ENCODE results near the gene KL. TPM values are rescaled to one million over a fixed set of nuclear protein-coding genes. Genes with fewer than 3 reads are reported as not detected.
A peak's percentile ranks its signal among the peaks of the same experiment; 100 is the strongest.

Gene KL
- total RNA-seq, 6 experiments from 2014 or later = 0.07 TPM; not detected in 5

DNA sequence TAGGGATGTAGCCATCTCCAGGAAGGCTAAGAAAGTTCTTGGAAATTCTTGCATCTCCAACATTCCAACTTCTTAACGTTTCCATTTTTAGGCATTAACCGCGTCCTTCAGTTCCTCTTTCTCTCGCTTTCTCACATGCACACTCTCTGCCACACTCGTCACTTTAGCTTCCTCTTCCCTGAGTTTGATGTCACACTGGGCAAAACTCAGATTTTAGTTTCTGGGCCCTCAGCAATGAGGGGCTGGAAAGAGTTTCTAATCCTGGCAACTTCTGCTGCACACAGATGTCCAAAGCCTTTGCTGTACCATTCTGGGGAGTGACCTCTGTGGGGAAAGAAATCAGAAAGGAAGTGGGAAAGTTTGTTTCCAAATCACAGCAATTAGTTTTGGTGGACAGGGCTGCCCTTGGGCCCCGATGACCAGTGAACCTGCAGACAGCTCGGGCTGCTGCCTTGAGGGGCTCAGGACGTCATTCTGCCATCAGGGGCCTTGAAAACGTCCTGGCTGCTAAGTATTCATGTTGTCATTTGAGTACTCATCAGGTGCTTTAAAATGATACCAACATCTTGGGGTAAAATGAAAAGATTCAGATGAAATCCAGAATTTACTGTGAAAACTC, 89.3 kb downstream of the KL start:
- Mint-ChIP-seq H3K36me3 (ENCODE audit: low read depth) (peaks cover 73% of the 10 kb centered on the region), H3K27ac (no peak overlapping the region), H3K27me3 (ENCODE audit: insufficient read depth) (peaks cover 14% of the 10 kb centered on the region), H3K4me1 (ENCODE audit: low read depth) (peaks cover 63% of the 10 kb centered on the region), H3K4me3 (no peak overlapping the region), H3K9me3 (no peaks in the 10 kb centered on the region)
- TF ChIP-seq, protein P1, sequence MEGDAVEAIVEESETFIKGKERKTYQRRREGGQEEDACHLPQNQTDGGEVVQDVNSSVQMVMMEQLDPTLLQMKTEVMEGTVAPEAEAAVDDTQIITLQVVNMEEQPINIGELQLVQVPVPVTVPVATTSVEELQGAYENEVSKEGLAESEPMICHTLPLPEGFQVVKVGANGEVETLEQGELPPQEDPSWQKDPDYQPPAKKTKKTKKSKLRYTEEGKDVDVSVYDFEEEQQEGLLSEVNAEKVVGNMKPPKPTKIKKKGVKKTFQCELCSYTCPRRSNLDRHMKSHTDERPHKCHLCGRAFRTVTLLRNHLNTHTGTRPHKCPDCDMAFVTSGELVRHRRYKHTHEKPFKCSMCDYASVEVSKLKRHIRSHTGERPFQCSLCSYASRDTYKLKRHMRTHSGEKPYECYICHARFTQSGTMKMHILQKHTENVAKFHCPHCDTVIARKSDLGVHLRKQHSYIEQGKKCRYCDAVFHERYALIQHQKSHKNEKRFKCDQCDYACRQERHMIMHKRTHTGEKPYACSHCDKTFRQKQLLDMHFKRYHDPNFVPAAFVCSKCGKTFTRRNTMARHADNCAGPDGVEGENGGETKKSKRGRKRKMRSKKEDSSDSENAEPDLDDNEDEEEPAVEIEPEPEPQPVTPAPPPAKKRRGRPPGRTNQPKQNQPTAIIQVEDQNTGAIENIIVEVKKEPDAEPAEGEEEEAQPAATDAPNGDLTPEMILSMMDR (IDR thresholded peaks at IDR 0.05) = no peak
- DNase-seq = no peak

DNA sequence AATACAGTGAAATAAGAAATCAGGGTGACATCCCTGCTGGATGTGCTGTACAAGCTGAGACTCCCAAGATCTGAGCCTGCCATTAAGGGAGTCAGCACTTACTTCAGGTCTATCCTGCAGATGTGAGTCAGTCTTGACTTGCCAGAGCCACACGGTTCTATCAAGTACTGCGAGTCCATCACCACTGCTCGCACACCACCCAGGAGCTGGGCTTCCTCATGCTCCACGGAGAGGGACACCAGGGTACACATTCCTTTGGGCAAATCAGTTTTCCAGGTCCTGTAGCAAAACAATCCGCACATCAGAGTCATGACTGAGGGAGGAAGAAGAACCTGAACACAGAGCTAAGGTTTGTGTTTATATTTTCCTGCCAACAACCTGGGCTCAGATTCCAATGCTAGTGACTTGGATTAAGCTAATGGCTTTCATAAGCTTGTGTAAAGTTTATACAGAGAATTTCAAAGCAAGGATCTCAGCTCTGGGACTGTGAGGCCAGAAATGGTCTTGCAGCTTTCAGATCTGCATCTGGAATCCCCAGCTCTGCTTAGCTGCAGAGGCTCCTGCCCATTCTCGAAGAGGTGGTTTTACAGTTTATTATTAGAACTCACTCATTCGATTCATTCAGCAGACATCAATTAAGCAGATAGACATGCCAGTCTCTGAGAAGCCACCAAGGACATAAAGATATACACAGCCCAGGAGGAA, 90.6 kb downstream of the KL start:
- H3K4me1 Mint-ChIP-seq (ENCODE audit: low read depth) = peaks cover 66% of the 10 kb centered on the region
- no peak for DNase-seq
- H3K36me3 Mint-ChIP-seq (ENCODE audit: low read depth) = peaks cover 86% of the 10 kb centered on the region
- no peak overlapping the region for H3K4me3 Mint-ChIP-seq
- peaks cover 14% of the 10 kb centered on the region for H3K27me3 Mint-ChIP-seq (ENCODE audit: insufficient read depth)
- TF ChIP-seq, protein P1 (IDR thresholded peaks at IDR 0.05) = no peak
- H3K27ac Mint-ChIP-seq = peak overlapping the region; percentile 69
- H3K9me3 Mint-ChIP-seq = no peaks in the 10 kb centered on the region

- Mint-ChIP-seq H3K4me3 (no peak overlapping the region), H3K4me1 (ENCODE audit: low read depth) (peaks cover 66% of the 10 kb centered on the region), H3K36me3 (ENCODE audit: low read depth) (peaks cover 88% of the 10 kb centered on the region), H3K9me3 (no peaks in the 10 kb centered on the region), H3K27ac (peak overlapping the region; percentile 69), H3K27me3 (ENCODE audit: insufficient read depth) (peaks cover 14% of the 10 kb centered on the region)
- TF ChIP-seq, protein P1 (IDR thresholded peaks at IDR 0.05) = no peak
- no peak for DNase-seq
These were observed 91.1 kb downstream of the KL start for GRCh38 chr13:33107361-33107760.

DNA sequence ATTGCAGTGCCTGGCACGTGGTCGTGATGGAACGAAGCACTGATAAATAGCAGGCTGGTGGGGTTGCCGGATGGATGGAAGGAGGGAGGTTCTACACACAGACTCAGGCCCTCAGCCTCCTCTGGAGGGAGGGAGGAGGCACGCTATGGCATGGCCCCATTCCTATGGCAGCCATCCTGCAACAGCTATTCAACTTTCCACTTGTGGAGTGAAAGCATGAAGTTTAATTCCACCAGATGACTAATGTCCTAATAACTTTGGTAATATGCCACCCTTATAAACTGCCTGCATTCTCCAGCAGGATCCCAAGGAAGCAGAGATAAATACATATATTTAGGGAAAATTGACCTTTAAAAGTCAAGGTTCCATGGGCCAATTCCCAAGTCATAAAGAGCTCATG, 92.4 kb downstream of the KL start:
- TF ChIP-seq, protein P1 (IDR thresholded peaks at IDR 0.05) = no peak
- no peaks in the 10 kb centered on the region for H3K9me3 Mint-ChIP-seq
- peak overlapping the region; percentile 60 for H3K4me3 Mint-ChIP-seq
- peak overlapping the region; percentile 85 for H3K27ac Mint-ChIP-seq
- H3K36me3 Mint-ChIP-seq (ENCODE audit: low read depth) = peaks cover 87% of the 10 kb centered on the region
- H3K4me1 Mint-ChIP-seq (ENCODE audit: low read depth) = peaks cover 73% of the 10 kb centered on the region
- peaks cover 12% of the 10 kb centered on the region for H3K27me3 Mint-ChIP-seq (ENCODE audit: insufficient read depth)
- peak; percentile 70 for DNase-seq

- no peaks in the 10 kb centered on the region for H3K9me3 Mint-ChIP-seq
- peaks cover 73% of the 10 kb centered on the region for H3K4me1 Mint-ChIP-seq (ENCODE audit: low read depth)
- H3K4me3 Mint-ChIP-seq = peak overlapping the region; percentile 39
- peaks cover 12% of the 10 kb centered on the region for H3K27me3 Mint-ChIP-seq (ENCODE audit: insufficient read depth)
- DNase-seq = no peak
- H3K27ac Mint-ChIP-seq = peak overlapping the region; percentile 85
- TF ChIP-seq, protein P1 (IDR thresholded peaks at IDR 0.05) = no peak
- H3K36me3 Mint-ChIP-seq (ENCODE audit: low read depth) = peaks cover 86% of the 10 kb centered on the region
These were observed 93.1 kb downstream of the KL start for GRCh38 chr13:33109271-33109697.
